Upper lobe of left lung (tissue), 6 donors: ENCODE results near the gene TRPM7. TPM values are rescaled to one million over a fixed set of nuclear protein-coding genes. Genes with fewer than 3 reads are reported as not detected.

ENCODE experiments used
- ATAC-seq, 2 donors: fragments of 200-7000 bp; cut with Tn5 transposase; one replicate each; pipeline ENCODE4 v1.9.1; 2022; ENCODE audit warnings: mild to moderate bottlenecking in 2 of 2, moderate library complexity in 2 of 2; ENCODE audit not compliant: low FRiP score in 2 of 2
- DNase-seq, 2 donors: peaks; one replicate each; pipeline ENCODE4 v3.0.0-alpha.2; 2019 to 2020
- H3K27ac ChIP-seq, 4 donors: fragments of 200-600 bp; sonication (generic); one replicate each; pipeline ENCODE4 v1.5.1; 2016 to 2019
- H3K27me3 ChIP-seq, 4 donors: fragments of 200-600 bp; sonication (generic); one replicate each; pipeline ENCODE4 v1.5.1; 2017 to 2019
- H3K36me3 ChIP-seq, 4 donors: fragments of 200-600 bp; sonication (generic); one replicate each; pipeline ENCODE4 v1.5.1; 2016 to 2019
- H3K4me1 ChIP-seq, 4 donors: fragments of 200-600 bp; sonication (generic); one replicate each; pipeline ENCODE4 v1.5.1; 2018 to 2019
- H3K4me3 ChIP-seq, 4 donors: fragments of 200-600 bp; sonication (generic); one replicate each; pipeline ENCODE4 v1.5.1; 2017 to 2019; ENCODE audit warnings: mild to moderate bottlenecking in 2 of 4, moderate library complexity in 1 of 4
- H3K9me3 ChIP-seq, 4 donors: fragments of 200-600 bp; sonication (generic); one replicate each; pipeline ENCODE4 v1.5.1; 2018 to 2019
- EP300 ChIP-seq, 4 donors: sonication (generic); formaldehyde crosslinking; IDR thresholded peaks; one replicate each; pipeline ENCODE4 v1.5.1; 2017; ENCODE audit warnings: antibody characterized with exemption in 4 of 4, control low read depth in 2 of 4
- POLR2A ChIP-seq, 4 donors: fragments of 450-650 bp; IDR thresholded peaks; one replicate each; pipeline ENCODE4 v1.5.1; 2016 to 2017; ENCODE audit warnings: antibody characterized with exemption in 4 of 4, mild to moderate bottlenecking in 2 of 4
- POLR2AphosphoS5 ChIP-seq, 2 donors: sonication (generic); formaldehyde crosslinking; IDR thresholded peaks; one replicate each; pipeline ENCODE4 v1.5.1; 2017; ENCODE audit warnings: antibody characterized with exemption in 2 of 2
- WGBS, 2 donors: methylation state at CpG; one replicate each; pipeline ENCODE4 v1.1.5; 2017 to 2018; 5-methylcytosine and 5-hydroxymethylcytosine counted together
- total RNA-seq, 6 donors: library from RNA; depleted of rRNA in 4 of 6; stranded (reverse); fragments of >200 nt in 4 of 6; gene quantifications; one replicate each; pipeline versions ENCODE4 v1.1.0 to v1.2.1, GENCODE V29; 2016 to 2021
- TF ChIP-seq, protein P1 (sequence below), 6 experiments: fragments of 450-650 bp in 4 of 6; fragments of 200-600 bp in 2 of 6; sonication (generic) in 2 of 6; IDR thresholded peaks; one replicate each; pipeline ENCODE4 v1.5.1; 2016 to 2019; ENCODE audit warnings: antibody characterized with exemption in 6 of 6
- donor health status: DM: no; HTN: no; CAD: no; lungs with moderate emphysema.
- donor health status: DM: no; HTN: yes; CAD: no; lungs with severe emphysema.

The TRPM7 gene
- total RNA-seq, 6 donors from 2014 or later = 31.4 to 74.3 (median 37.3) TPM

DNA sequence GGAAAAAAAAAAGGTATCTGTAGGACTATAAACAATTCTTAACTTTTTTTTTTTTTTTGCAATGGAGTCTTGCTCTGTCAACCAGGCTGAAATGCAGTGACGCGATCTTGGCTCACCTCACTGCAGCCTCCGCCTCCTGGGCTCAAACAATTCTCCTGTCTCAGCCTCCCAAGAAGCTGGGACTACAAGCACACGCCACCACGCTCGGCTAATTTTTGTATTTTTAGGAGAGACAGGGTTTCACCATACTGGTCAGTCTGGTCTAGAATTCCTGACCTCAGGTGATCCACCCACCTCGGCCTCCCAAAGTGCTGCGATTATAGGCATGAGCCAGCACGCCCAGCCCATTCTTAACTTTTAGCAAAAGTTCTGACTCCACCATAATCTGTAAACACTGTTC lies 50.5 kb downstream of the TRPM7 start:
- no peak for ATAC-seq

DNA sequence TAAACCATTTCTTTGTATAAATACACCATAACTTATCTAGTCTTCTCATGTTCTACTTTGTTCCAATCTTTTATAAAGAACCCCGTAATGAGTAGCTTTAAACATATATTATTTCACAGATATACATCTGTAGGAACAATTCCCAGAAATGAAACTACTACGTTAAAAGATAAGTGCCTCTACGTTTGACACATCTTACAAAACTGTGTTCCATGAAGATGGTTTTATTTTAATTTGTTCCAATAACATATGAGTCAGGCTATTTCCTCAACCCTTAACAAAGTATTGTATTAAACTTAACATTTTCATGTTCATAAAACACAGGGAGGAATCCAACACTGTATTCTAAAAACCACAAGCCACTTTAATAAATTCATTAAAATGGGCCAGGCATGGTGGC lies 52.9 kb downstream of the TRPM7 start:
- TF ChIP-seq POLR2A (IDR thresholded peaks at IDR 0.05) (no peak), EP300 (IDR thresholded peaks at IDR 0.05) (no peak), POLR2AphosphoS5 (IDR thresholded peaks at IDR 0.05) (no peak)
- TF ChIP-seq, protein P1, sequence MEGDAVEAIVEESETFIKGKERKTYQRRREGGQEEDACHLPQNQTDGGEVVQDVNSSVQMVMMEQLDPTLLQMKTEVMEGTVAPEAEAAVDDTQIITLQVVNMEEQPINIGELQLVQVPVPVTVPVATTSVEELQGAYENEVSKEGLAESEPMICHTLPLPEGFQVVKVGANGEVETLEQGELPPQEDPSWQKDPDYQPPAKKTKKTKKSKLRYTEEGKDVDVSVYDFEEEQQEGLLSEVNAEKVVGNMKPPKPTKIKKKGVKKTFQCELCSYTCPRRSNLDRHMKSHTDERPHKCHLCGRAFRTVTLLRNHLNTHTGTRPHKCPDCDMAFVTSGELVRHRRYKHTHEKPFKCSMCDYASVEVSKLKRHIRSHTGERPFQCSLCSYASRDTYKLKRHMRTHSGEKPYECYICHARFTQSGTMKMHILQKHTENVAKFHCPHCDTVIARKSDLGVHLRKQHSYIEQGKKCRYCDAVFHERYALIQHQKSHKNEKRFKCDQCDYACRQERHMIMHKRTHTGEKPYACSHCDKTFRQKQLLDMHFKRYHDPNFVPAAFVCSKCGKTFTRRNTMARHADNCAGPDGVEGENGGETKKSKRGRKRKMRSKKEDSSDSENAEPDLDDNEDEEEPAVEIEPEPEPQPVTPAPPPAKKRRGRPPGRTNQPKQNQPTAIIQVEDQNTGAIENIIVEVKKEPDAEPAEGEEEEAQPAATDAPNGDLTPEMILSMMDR (IDR thresholded peaks at IDR 0.05) = no peak
- H3K4me1 ChIP-seq = no peaks in the 10 kb centered on the region
- ATAC-seq (no peak), DNase-seq (no peak)
- 79 to 82% methylated on average over 3 of the region's 3 CpGs for WGBS, 2 donors
- no peaks in the 10 kb centered on the region for H3K9me3 ChIP-seq
- H3K27me3 ChIP-seq = no peaks in the 10 kb centered on the region
- no peak overlapping the region for H3K27ac ChIP-seq
- H3K36me3 ChIP-seq = peaks cover 30 to 93% (median 55%) of the 10 kb centered on the region in 4 donors
- H3K4me3 ChIP-seq = no peak overlapping the region

More for the DNA sequence above, 50.5 kb downstream of the TRPM7 start:
- no peak overlapping the region for H3K27ac ChIP-seq
- WGBS, 2 donors = 96 to 99% methylated on average over 9 of the region's 9 CpGs
- H3K9me3 ChIP-seq = no peaks in the 10 kb centered on the region
- H3K4me3 ChIP-seq = no peak overlapping the region
- peaks cover 24 to 90% (median 45%) of the 10 kb centered on the region in 4 donors for H3K36me3 ChIP-seq
- no peak for TF ChIP-seq POLR2AphosphoS5 (IDR thresholded peaks at IDR 0.05)
- TF ChIP-seq EP300 (IDR thresholded peaks at IDR 0.05) = no peak
- TF ChIP-seq POLR2A (IDR thresholded peaks at IDR 0.05) = no peak
- TF ChIP-seq, protein P1 (IDR thresholded peaks at IDR 0.05) = no peak
- H3K4me1 ChIP-seq = no peaks in the 10 kb centered on the region
- H3K27me3 ChIP-seq = no peaks in the 10 kb centered on the region
- no peak for DNase-seq

DNA sequence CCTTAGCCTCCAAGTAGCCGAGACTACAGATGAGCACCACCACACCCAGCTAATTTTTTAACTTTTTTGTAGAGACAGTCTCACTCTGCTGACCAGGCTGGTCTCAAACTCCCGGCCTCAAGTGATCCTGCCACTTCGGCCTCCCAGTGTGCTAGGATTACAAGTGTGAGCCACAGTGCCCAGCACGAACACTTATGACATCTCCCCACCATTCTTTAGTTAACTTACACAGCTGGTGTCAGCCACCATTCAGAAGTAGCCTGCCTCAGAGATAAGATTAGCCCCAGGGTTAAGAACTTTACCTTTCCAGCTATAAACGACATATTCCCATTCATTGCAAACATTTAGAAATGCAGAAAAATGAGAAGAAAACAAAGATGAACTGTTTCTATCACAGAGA lies 58.2 kb downstream of the TRPM7 start:
- DNase-seq = no peak
- Histone ChIP-seq H3K27me3 (no peaks in the 10 kb centered on the region), H3K4me3 (no peak overlapping the region), H3K36me3 (peaks cover 11 to 81% (median 34%) of the 10 kb centered on the region in 4 donors), H3K9me3 (no peaks in the 10 kb centered on the region), H3K4me1 (no peaks in the 10 kb centered on the region), H3K27ac (no peak overlapping the region)
- TF ChIP-seq POLR2A (IDR thresholded peaks at IDR 0.05) = no peak
- TF ChIP-seq EP300 (IDR thresholded peaks at IDR 0.05) = no peak
- TF ChIP-seq, protein P1 (IDR thresholded peaks at IDR 0.05) = no peak
- no peak for TF ChIP-seq POLR2AphosphoS5 (IDR thresholded peaks at IDR 0.05)
- no peak for ATAC-seq
- WGBS, 2 donors = 93 to 96% methylated on average over 5 of the region's 5 CpGs

DNA sequence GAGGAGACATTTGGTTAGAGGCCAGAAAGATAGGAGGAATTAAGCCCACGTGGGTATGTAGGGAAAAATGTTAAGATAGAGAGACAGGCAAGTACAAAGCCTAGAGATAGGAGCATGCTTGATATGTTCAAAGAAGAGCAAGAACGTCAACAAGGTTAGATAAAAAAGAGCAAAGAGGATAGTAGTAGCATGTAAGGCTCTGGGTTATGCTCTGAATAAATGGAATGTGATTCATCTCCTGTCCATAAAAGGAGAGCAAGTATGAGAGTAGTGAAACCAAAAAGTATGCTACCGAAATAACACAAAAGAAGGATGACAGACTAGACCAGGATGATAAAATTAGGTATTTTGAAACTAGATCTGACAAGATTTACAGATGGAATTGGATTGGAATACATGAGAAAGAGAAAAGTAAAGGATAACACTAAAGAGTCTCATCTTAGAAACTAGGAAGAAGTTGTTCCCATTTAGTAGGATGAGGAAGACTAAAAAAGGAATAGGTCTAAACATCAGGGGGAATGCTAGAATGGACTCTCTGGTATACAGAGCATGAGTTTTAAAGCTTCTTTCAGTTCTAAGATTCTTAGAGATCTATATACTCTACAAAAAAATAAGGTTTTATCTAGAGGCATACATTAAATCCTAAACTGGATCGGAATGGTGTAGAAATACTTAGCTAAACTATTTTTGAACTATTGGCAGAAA lies 59.1 kb downstream of the TRPM7 start:
- H3K36me3 ChIP-seq = peaks cover 11 to 81% (median 33%) of the 10 kb centered on the region in 4 donors
- H3K4me1 ChIP-seq = no peaks in the 10 kb centered on the region
- H3K27me3 ChIP-seq = no peaks in the 10 kb centered on the region
- no peak overlapping the region for H3K27ac ChIP-seq
- H3K4me3 ChIP-seq = no peak overlapping the region
- H3K9me3 ChIP-seq = no peaks in the 10 kb centered on the region
- TF ChIP-seq, protein P1 (IDR thresholded peaks at IDR 0.05) = no peak
- TF ChIP-seq EP300 (IDR thresholded peaks at IDR 0.05) = no peak
- TF ChIP-seq POLR2AphosphoS5 (IDR thresholded peaks at IDR 0.05) = no peak
- TF ChIP-seq POLR2A (IDR thresholded peaks at IDR 0.05) = no peak
- WGBS, 2 donors = 77 to 80% methylated on average over 4 of the region's 4 CpGs
- no peak for ATAC-seq
- no peak for DNase-seq
